ENCODE data around the gene LRIF1. TPM values are rescaled to one million over a fixed set of nuclear protein-coding genes. Genes with fewer than 3 reads are reported as not detected.

The LRIF1 gene
- total RNA-seq, 2 donors from 2014 or later, result 3.0 TPM

- DNase-seq (ENCODE audit: low spot score), result no peak
- no peak for ATAC-seq (ENCODE audit: insufficient number of reproducible peaks, low FRiP score, low read depth)
These were observed 46.9 kb downstream of the LRIF1 start for GRCh38 chr1:110916669-110917306.

GRCh38 chr1:110916274-110916668 is 47.5 kb downstream of the LRIF1 start:
- H3K9me3 ChIP-seq, result peaks cover 5% of the 10 kb centered on the region
- H3K4me1 ChIP-seq (ENCODE audit: control insufficient read depth in 1 of 2, low read depth in 2 of 2), result no peaks in the 10 kb centered on the region
- no peak overlapping the region for H3K27ac ChIP-seq
- H3K36me3 ChIP-seq, result no peaks in the 10 kb centered on the region
- no peak overlapping the region for H3K4me3 ChIP-seq
- DNase-seq (ENCODE audit: low spot score), result no peak
- H3K27me3 ChIP-seq (replicated peaks; ENCODE audit: insufficient read depth), result no peaks in the 10 kb centered on the region
- TF ChIP-seq, protein P1, sequence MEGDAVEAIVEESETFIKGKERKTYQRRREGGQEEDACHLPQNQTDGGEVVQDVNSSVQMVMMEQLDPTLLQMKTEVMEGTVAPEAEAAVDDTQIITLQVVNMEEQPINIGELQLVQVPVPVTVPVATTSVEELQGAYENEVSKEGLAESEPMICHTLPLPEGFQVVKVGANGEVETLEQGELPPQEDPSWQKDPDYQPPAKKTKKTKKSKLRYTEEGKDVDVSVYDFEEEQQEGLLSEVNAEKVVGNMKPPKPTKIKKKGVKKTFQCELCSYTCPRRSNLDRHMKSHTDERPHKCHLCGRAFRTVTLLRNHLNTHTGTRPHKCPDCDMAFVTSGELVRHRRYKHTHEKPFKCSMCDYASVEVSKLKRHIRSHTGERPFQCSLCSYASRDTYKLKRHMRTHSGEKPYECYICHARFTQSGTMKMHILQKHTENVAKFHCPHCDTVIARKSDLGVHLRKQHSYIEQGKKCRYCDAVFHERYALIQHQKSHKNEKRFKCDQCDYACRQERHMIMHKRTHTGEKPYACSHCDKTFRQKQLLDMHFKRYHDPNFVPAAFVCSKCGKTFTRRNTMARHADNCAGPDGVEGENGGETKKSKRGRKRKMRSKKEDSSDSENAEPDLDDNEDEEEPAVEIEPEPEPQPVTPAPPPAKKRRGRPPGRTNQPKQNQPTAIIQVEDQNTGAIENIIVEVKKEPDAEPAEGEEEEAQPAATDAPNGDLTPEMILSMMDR (IDR thresholded peaks at IDR 0.05), result no peak
- ATAC-seq (ENCODE audit: insufficient number of reproducible peaks, low FRiP score, low read depth), result no peak

More at GRCh38 chr1:110916669-110917306, 46.9 kb downstream of the LRIF1 start:
- no peak overlapping the region for H3K27ac ChIP-seq
- no peak overlapping the region for H3K4me3 ChIP-seq
- H3K4me1 ChIP-seq (ENCODE audit: control insufficient read depth in 1 of 2, low read depth in 2 of 2), result no peaks in the 10 kb centered on the region
- no peaks in the 10 kb centered on the region for H3K36me3 ChIP-seq
- TF ChIP-seq, protein P1 (IDR thresholded peaks at IDR 0.05), result no peak
- H3K27me3 ChIP-seq (replicated peaks; ENCODE audit: insufficient read depth), result no peaks in the 10 kb centered on the region
- H3K9me3 ChIP-seq, result peaks cover 5% of the 10 kb centered on the region

GRCh38 chr1:110915804-110916203 is 47.9 kb downstream of the LRIF1 start:
- TF ChIP-seq, protein P1 (IDR thresholded peaks at IDR 0.05), result no peak

DNA sequence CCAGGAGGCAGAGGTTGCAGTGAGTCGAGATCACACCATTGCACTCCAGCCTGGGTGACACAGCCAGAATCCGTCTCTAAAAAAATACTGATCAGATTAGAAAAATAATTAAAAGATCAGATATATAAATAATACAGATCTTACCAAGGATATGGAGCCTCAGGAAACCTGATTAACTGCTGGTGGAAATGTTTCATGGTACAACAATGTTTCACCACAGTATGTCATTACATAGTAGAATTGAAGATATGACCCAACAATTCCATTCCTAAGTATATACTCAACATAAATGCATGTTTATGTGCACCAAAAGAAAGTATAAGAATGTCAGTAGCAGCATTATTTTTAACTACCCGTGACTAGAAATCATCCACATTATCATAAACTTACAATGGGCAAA is 49.0 kb downstream of the LRIF1 start:
- Histone ChIP-seq H3K9me3 (peaks cover 5% of the 10 kb centered on the region), H3K27me3 (replicated peaks; ENCODE audit: insufficient read depth) (no peaks in the 10 kb centered on the region), H3K27ac (no peak overlapping the region), H3K36me3 (no peaks in the 10 kb centered on the region), H3K4me3 (no peak overlapping the region), H3K4me1 (ENCODE audit: control insufficient read depth in 1 of 2, low read depth in 2 of 2) (no peaks in the 10 kb centered on the region)
- ATAC-seq (ENCODE audit: insufficient number of reproducible peaks, low FRiP score, low read depth) (no peak), DNase-seq (ENCODE audit: low spot score) (no peak)
- TF ChIP-seq, protein P1 (IDR thresholded peaks at IDR 0.05), result no peak

More at GRCh38 chr1:110915804-110916203, 47.9 kb downstream of the LRIF1 start:
- peaks cover 5% of the 10 kb centered on the region for H3K9me3 ChIP-seq
- no peak for DNase-seq (ENCODE audit: low spot score)
- no peaks in the 10 kb centered on the region for H3K27me3 ChIP-seq (replicated peaks; ENCODE audit: insufficient read depth)
- ATAC-seq (ENCODE audit: insufficient number of reproducible peaks, low FRiP score, low read depth), result no peak
- no peaks in the 10 kb centered on the region for H3K4me1 ChIP-seq (ENCODE audit: control insufficient read depth in 1 of 2, low read depth in 2 of 2)
- H3K27ac ChIP-seq, result no peak overlapping the region
- no peak overlapping the region for H3K4me3 ChIP-seq
- H3K36me3 ChIP-seq, result no peaks in the 10 kb centered on the region

DNA sequence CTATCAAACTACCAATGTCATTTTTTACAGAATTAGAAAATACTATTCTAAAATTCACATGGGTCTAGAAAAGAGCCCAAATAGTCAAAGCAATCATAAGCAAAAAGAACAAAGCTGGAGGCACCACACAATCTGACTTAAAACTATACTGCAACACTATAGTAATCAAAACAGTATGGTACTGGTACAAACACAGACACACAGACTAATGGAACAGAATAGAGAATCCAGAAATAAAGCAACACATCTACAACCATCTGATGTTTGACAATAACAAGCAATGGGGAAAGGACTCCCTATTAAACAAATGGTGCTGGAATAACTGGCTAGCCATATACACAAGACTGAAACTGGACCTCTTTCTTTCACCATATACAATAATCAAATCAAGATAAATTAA is 50.9 kb downstream of the LRIF1 start:
- H3K4me1 ChIP-seq (ENCODE audit: control insufficient read depth in 1 of 2, low read depth in 2 of 2), result no peaks in the 10 kb centered on the region
- H3K36me3 ChIP-seq, result no peaks in the 10 kb centered on the region
- TF ChIP-seq, protein P1 (IDR thresholded peaks at IDR 0.05), result no peak
- H3K27me3 ChIP-seq (replicated peaks; ENCODE audit: insufficient read depth), result no peaks in the 10 kb centered on the region
- H3K27ac ChIP-seq, result no peak overlapping the region
- DNase-seq (ENCODE audit: low spot score), result no peak
- peaks cover 5% of the 10 kb centered on the region for H3K9me3 ChIP-seq
- no peak for ATAC-seq (ENCODE audit: insufficient number of reproducible peaks, low FRiP score, low read depth)
- H3K4me3 ChIP-seq, result no peak overlapping the region
